ENCODE data around the gene DFFA.
"Not testable (repeated sequence)": the region's sequence is repeated elsewhere in the genome, so short reads cannot be mapped to it uniquely, and the experiment has no call there.

DFFA gene

GRCh38 chr1:10506677-10507047, 34.3 kb upstream of the DFFA start:
- Histone ChIP-seq H3K27ac (ENCODE audit: poor library complexity, severe bottlenecking) (no peak overlapping the region), H3K9me3 (ENCODE audit: severe bottlenecking) (no peaks in the 10 kb centered on the region), H3K4me1 (ENCODE audit: insufficient read depth, poor library complexity, severe bottlenecking) (peaks cover 27% of the 10 kb centered on the region), H3K36me3 (ENCODE audit: low read depth) (no peaks in the 10 kb centered on the region; the same call in 1 of the 2 replicates), H3K4me3 (ENCODE audit: severe bottlenecking) (no peak overlapping the region), H3K27me3 (ENCODE audit: insufficient read depth, poor library complexity, severe bottlenecking) (no peaks in the 10 kb centered on the region)
- no peak for TF ChIP-seq CTCF (IDR thresholded peaks at IDR 0.05; ENCODE audit: poor library complexity, severe bottlenecking)
- DNase-seq (ENCODE audit: low spot score) (no peak), ATAC-seq (ENCODE audit: low read depth) (no peak)

- not testable (repeated sequence) for H3K27ac ChIP-seq (ENCODE audit: poor library complexity, severe bottlenecking)
Measured at GRCh38 chr1:10506046-10506676, 33.8 kb upstream of the DFFA start.

GRCh38 chr1:10504249-10504648, 31.9 kb upstream of the DFFA start:
- TF ChIP-seq CTCF (IDR thresholded peaks at IDR 0.05; ENCODE audit: poor library complexity, severe bottlenecking): no peak
- no peak for ATAC-seq (ENCODE audit: low read depth)
- Histone ChIP-seq H3K4me1 (ENCODE audit: insufficient read depth, poor library complexity, severe bottlenecking) (peaks cover 4% of the 10 kb centered on the region), H3K27me3 (ENCODE audit: insufficient read depth, poor library complexity, severe bottlenecking) (no peaks in the 10 kb centered on the region), H3K27ac (ENCODE audit: poor library complexity, severe bottlenecking) (no peak overlapping the region), H3K4me3 (ENCODE audit: severe bottlenecking) (no peak overlapping the region), H3K9me3 (ENCODE audit: severe bottlenecking) (no peaks in the 10 kb centered on the region), H3K36me3 (ENCODE audit: low read depth) (no peaks in the 10 kb centered on the region)
- DNase-seq (ENCODE audit: low spot score): no peak

More at GRCh38 chr1:10506046-10506676, 33.8 kb upstream of the DFFA start:
- not testable (repeated sequence) for H3K36me3 ChIP-seq (ENCODE audit: low read depth); H3K4me3 ChIP-seq (ENCODE audit: severe bottlenecking); H3K9me3 ChIP-seq (ENCODE audit: severe bottlenecking); H3K27me3 ChIP-seq (ENCODE audit: insufficient read depth, poor library complexity, severe bottlenecking); DNase-seq (ENCODE audit: low spot score); ATAC-seq (ENCODE audit: low read depth)
- H3K4me1 ChIP-seq (ENCODE audit: insufficient read depth, poor library complexity, severe bottlenecking): peaks cover 22% of the 10 kb centered on the region

GRCh38 chr1:10502206-10502605, 29.9 kb upstream of the DFFA start:
- H3K36me3 ChIP-seq (ENCODE audit: low read depth): no peaks in the 10 kb centered on the region

GRCh38 chr1:10498231-10498630, 25.9 kb upstream of the DFFA start:
- H3K9me3 ChIP-seq (ENCODE audit: severe bottlenecking): no peaks in the 10 kb centered on the region
- peaks cover 17% of the 10 kb centered on the region for H3K4me1 ChIP-seq (ENCODE audit: insufficient read depth, poor library complexity, severe bottlenecking)
- TF ChIP-seq CTCF (IDR thresholded peaks at IDR 0.05; ENCODE audit: poor library complexity, severe bottlenecking): no peak
- no peak overlapping the region for H3K27ac ChIP-seq (ENCODE audit: poor library complexity, severe bottlenecking)
- DNase-seq (ENCODE audit: low spot score) (no peak), ATAC-seq (ENCODE audit: low read depth) (no peak)
- H3K4me3 ChIP-seq (ENCODE audit: severe bottlenecking): no peak overlapping the region
- H3K27me3 ChIP-seq (ENCODE audit: insufficient read depth, poor library complexity, severe bottlenecking): no peaks in the 10 kb centered on the region
- no peaks in the 10 kb centered on the region; the same call in 1 of the 2 replicates for H3K36me3 ChIP-seq (ENCODE audit: low read depth)

More at GRCh38 chr1:10502206-10502605, 29.9 kb upstream of the DFFA start:
- ATAC-seq (ENCODE audit: low read depth) (no peak), DNase-seq (ENCODE audit: low spot score) (no peak)
- Histone ChIP-seq H3K27me3 (ENCODE audit: insufficient read depth, poor library complexity, severe bottlenecking) (no peaks in the 10 kb centered on the region), H3K4me3 (ENCODE audit: severe bottlenecking) (no peak overlapping the region), H3K4me1 (ENCODE audit: insufficient read depth, poor library complexity, severe bottlenecking) (no peaks in the 10 kb centered on the region), H3K27ac (ENCODE audit: poor library complexity, severe bottlenecking) (no peak overlapping the region), H3K9me3 (ENCODE audit: severe bottlenecking) (no peaks in the 10 kb centered on the region)
- TF ChIP-seq CTCF (IDR thresholded peaks at IDR 0.05; ENCODE audit: poor library complexity, severe bottlenecking): no peak
